HG02759 (cell line): ENCODE results near the gene MEI1.

ENCODE experiments used
- ATAC-seq: cut with Tn5 transposase; IDR thresholded peaks from one replicate; pipeline ENCODE4 v1.9.1; 2021; ENCODE audit warnings: mild to moderate bottlenecking, moderate library complexity; ENCODE audit not compliant: unreplicated experiment

Gene MEI1

GRCh38 chr22:41779929-41780505, 80.7 kb downstream of the MEI1 start:
- ATAC-seq, result no peak

GRCh38 chr22:41780746-41781505, 81.6 kb downstream of the MEI1 start:
- ATAC-seq, result peak; percentile 86

- ATAC-seq, result peak; percentile 16
Measured at GRCh38 chr22:41781507-41781906, 82.2 kb downstream of the MEI1 start.

GRCh38 chr22:41782316-41782715, 83.0 kb downstream of the MEI1 start:
- no peak for ATAC-seq

- no peak for ATAC-seq
Measured at GRCh38 chr22:41782751-41783150, 83.4 kb downstream of the MEI1 start.

GRCh38 chr22:41787331-41787730, 88.0 kb downstream of the MEI1 start:
- no peak for ATAC-seq

- no peak for ATAC-seq
Measured at GRCh38 chr22:41793871-41794270, 94.6 kb downstream of the MEI1 start.

GRCh38 chr22:41798736-41799135, 99.4 kb downstream of the MEI1 start:
- no peak for ATAC-seq

- peak; percentile 12 for ATAC-seq
Measured at GRCh38 chr22:41799486-41800347, 100.4 kb downstream of the MEI1 start.

GRCh38 chr22:41800348-41801146, 101.2 kb downstream of the MEI1 start, which contains the start of gene CCDC134:
Gene CCDC134 (plus strand): TSS chr22:41800679. CDS start chr22:41808891, 8,212 bp downstream.
- ATAC-seq, result peak; percentile 95

GRCh38 chr22:41801147-41801819, 102.0 kb downstream of the MEI1 start:
- no peak for ATAC-seq

GRCh38 chr22:41801886-41802285, 102.6 kb downstream of the MEI1 start:
- ATAC-seq, result no peak

GRCh38 chr22:41805639-41806038, 106.3 kb downstream of the MEI1 start:
- no peak for ATAC-seq

- ATAC-seq, result no peak
Measured at GRCh38 chr22:41808400-41808799, 109.1 kb downstream of the MEI1 start.

GRCh38 chr22:41810022-41810421, 110.7 kb downstream of the MEI1 start:
- ATAC-seq, result no peak

GRCh38 chr22:41812805-41813545, 113.7 kb downstream of the MEI1 start:
- ATAC-seq, result no peak

GRCh38 chr22:41813726-41814410, 114.6 kb downstream of the MEI1 start:
- ATAC-seq, result no peak

GRCh38 chr22:41815716-41816115, 116.4 kb downstream of the MEI1 start:
- ATAC-seq, result no peak

- no peak for ATAC-seq
Measured at GRCh38 chr22:41816241-41816640, 116.9 kb downstream of the MEI1 start.
